Subcutaneous abdominal adipose tissue (tissue), 5 donors: ENCODE measurements around the gene LYZL1.
"Not testable (repeated sequence)": the region's sequence is repeated elsewhere in the genome, so short reads cannot be mapped to it uniquely, and the experiment has no call there.

Source experiments
- H3K27ac ChIP-seq: one replicate; pipeline ENCODE4 v1.7.0; 2013; ENCODE audit warnings: low read depth, mild to moderate bottlenecking, inconsistent platforms, low read length, moderate library complexity
- H3K27me3 ChIP-seq, 5 donors: one replicate each; pipeline ENCODE4 v1.7.0; 2013; ENCODE audit warnings: low read length in 5 of 5, inconsistent platforms in 1 of 5; ENCODE audit not compliant: control insufficient read depth in 5 of 5, insufficient read depth in 4 of 5
- H3K36me3 ChIP-seq, 5 donors: one replicate each; pipeline ENCODE4 v1.7.0; 2013; ENCODE audit warnings: low read length in 5 of 5; ENCODE audit not compliant: control insufficient read depth in 5 of 5, insufficient read depth in 5 of 5
- H3K4me1 ChIP-seq, 5 donors: one replicate each; pipeline ENCODE4 v1.7.0; 2013; ENCODE audit warnings: low read length in 5 of 5, mild to moderate bottlenecking in 3 of 5, moderate library complexity in 1 of 5; ENCODE audit not compliant: control insufficient read depth in 5 of 5, insufficient read depth in 5 of 5
- H3K4me3 ChIP-seq, 5 donors: one replicate each; pipeline ENCODE4 v1.7.0; 2013; ENCODE audit warnings: low read length in 5 of 5, low read depth in 1 of 5
- H3K9ac ChIP-seq, 5 donors: one replicate each; pipeline ENCODE4 v1.7.0; 2013; ENCODE audit warnings: low read length in 5 of 5, mild to moderate bottlenecking in 4 of 5, moderate library complexity in 3 of 5
- H3K9me3 ChIP-seq, 5 donors: one replicate each; pipeline ENCODE4 v1.7.0; 2013; ENCODE audit warnings: low read length in 5 of 5; ENCODE audit not compliant: control insufficient read depth in 5 of 5
- donor health status: healthy.
- donor health status: healthy.
- donor health status: healthy.
- donor health status: healthy.
- donor health status: healthy.

LYZL1 gene

GRCh38 chr10:29301359-29301910 lies 12.6 kb downstream of the LYZL1 start:
- Histone ChIP-seq H3K27ac (no peak overlapping the region), H3K9me3 (peaks cover 0 to 35% (median 16%) of the 10 kb centered on the region in 5 donors)

GRCh38 chr10:29302499-29302898 lies 13.6 kb downstream of the LYZL1 start:
- Histone ChIP-seq H3K36me3 (no peaks in the 10 kb centered on the region), H3K4me1 (peaks cover 0 to 5% (median 0%) of the 10 kb centered on the region in 5 donors), H3K9ac (no peak overlapping the region), H3K27me3 (no peaks in the 10 kb centered on the region), H3K9me3 (peaks cover 0 to 27% (median 16%) of the 10 kb centered on the region in 5 donors), H3K27ac (no peak overlapping the region), H3K4me3 (no peak overlapping the region)

More at GRCh38 chr10:29301359-29301910, 12.6 kb downstream of the LYZL1 start:
- no peak overlapping the region for H3K4me3 ChIP-seq
- H3K9ac ChIP-seq = no peak overlapping the region
- no peaks in the 10 kb centered on the region for H3K36me3 ChIP-seq
- H3K27me3 ChIP-seq = no peaks in the 10 kb centered on the region
- H3K4me1 ChIP-seq = peaks cover 0 to 5% (median 0%) of the 10 kb centered on the region in 5 donors

GRCh38 chr10:29304264-29304994 lies 15.6 kb downstream of the LYZL1 start:
- Histone ChIP-seq H3K27me3 (no peaks in the 10 kb centered on the region), H3K9me3 (peaks cover 0 to 10% (median 5%) of the 10 kb centered on the region in 5 donors), H3K4me1 (peaks cover 0 to 5% (median 0%) of the 10 kb centered on the region in 5 donors), H3K9ac (no peak overlapping the region), H3K27ac (no peak overlapping the region), H3K4me3 (no peak overlapping the region), H3K36me3 (no peaks in the 10 kb centered on the region)

- H3K36me3 ChIP-seq = no peaks in the 10 kb centered on the region
- no peaks in the 10 kb centered on the region for H3K27me3 ChIP-seq
- H3K4me3 ChIP-seq = no peak overlapping the region
- H3K9ac ChIP-seq = no peak overlapping the region
- H3K4me1 ChIP-seq = peaks cover 0 to 5% (median 0%) of the 10 kb centered on the region in 5 donors
- H3K9me3 ChIP-seq = peaks cover 0 to 10% (median 5%) of the 10 kb centered on the region in 5 donors
- no peak overlapping the region for H3K27ac ChIP-seq
Observed at GRCh38 chr10:29304995-29305335, 16.1 kb downstream of the LYZL1 start.

GRCh38 chr10:29306688-29307087 lies 17.8 kb downstream of the LYZL1 start:
- Histone ChIP-seq H3K9ac (no peak overlapping the region), H3K4me1 (peaks cover 0 to 5% (median 0%) of the 10 kb centered on the region in 5 donors), H3K27me3 (no peaks in the 10 kb centered on the region), H3K9me3 (peaks cover 0 to 4% (median 0%) of the 10 kb centered on the region in 5 donors), H3K4me3 (no peak overlapping the region), H3K36me3 (no peaks in the 10 kb centered on the region), H3K27ac (no peak overlapping the region)

GRCh38 chr10:29308142-29308541 lies 19.3 kb downstream of the LYZL1 start:
- H3K4me3 ChIP-seq, H3K4me1 ChIP-seq, H3K9ac ChIP-seq, H3K27me3 ChIP-seq, H3K9me3 ChIP-seq, H3K36me3 ChIP-seq, H3K27ac ChIP-seq: not testable (repeated sequence)

GRCh38 chr10:29309465-29309864 lies 20.6 kb downstream of the LYZL1 start:
- Histone ChIP-seq H3K27me3 (no peaks in the 10 kb centered on the region), H3K36me3 (no peaks in the 10 kb centered on the region), H3K27ac (no peak overlapping the region), H3K9ac (no peak overlapping the region), H3K4me3 (no peak overlapping the region), H3K4me1 (peaks cover 0 to 3% (median 0%) of the 10 kb centered on the region in 5 donors), H3K9me3 (no peaks in the 10 kb centered on the region)

- not testable (repeated sequence) for H3K9me3 ChIP-seq, H3K4me3 ChIP-seq, H3K9ac ChIP-seq, H3K27me3 ChIP-seq, H3K4me1 ChIP-seq, H3K36me3 ChIP-seq, H3K27ac ChIP-seq
Observed at GRCh38 chr10:29310463-29310862, 21.6 kb downstream of the LYZL1 start.

GRCh38 chr10:29313071-29313470 lies 24.2 kb downstream of the LYZL1 start:
- Histone ChIP-seq H3K9me3 (no peaks in the 10 kb centered on the region), H3K27ac (no peak overlapping the region), H3K4me1 (peaks cover 0 to under 1% (median 0%) of the 10 kb centered on the region in 5 donors), H3K27me3 (peaks cover 0 to 3% (median 0%) of the 10 kb centered on the region in 5 donors), H3K36me3 (no peaks in the 10 kb centered on the region), H3K9ac (no peak overlapping the region), H3K4me3 (no peak overlapping the region)

- no peak overlapping the region for H3K27ac ChIP-seq
- H3K4me3 ChIP-seq = no peak overlapping the region
- no peak overlapping the region for H3K9ac ChIP-seq
- no peaks in the 10 kb centered on the region for H3K36me3 ChIP-seq
- no peaks in the 10 kb centered on the region for H3K9me3 ChIP-seq
- peaks cover 0 to 11% (median 8%) of the 10 kb centered on the region in 5 donors for H3K4me1 ChIP-seq
- H3K27me3 ChIP-seq = peaks cover 0 to 3% (median 0%) of the 10 kb centered on the region in 5 donors
Observed at GRCh38 chr10:29314726-29315125, 25.9 kb downstream of the LYZL1 start.
